Activated CD4-positive, alpha-beta T cell treated with anti-CD3 and anti-CD28 coated beads, Interleukin-2, amount 50 U/mL, for 48 hours (primary cell): ENCODE results near the gene SUMF1.
"Not testable (repeated sequence)": the region's sequence is repeated elsewhere in the genome, so short reads cannot be mapped to it uniquely, and the experiment has no call there.

Experiments used
- DNase-seq, 2 experiments: peaks; one replicate each; pipeline ENCODE4 v3.0.0-alpha.2; 2020

The SUMF1 gene

GRCh38 chr3:4460334-4460733 lies 6.7 kb downstream of the SUMF1 start:
- no peak for DNase-seq

GRCh38 chr3:4458961-4459360 lies 8.1 kb downstream of the SUMF1 start:
- no peak for DNase-seq

GRCh38 chr3:4456780-4457179 lies 10.3 kb downstream of the SUMF1 start:
- not testable (repeated sequence) for DNase-seq

- no peak for DNase-seq
Observed at GRCh38 chr3:4454142-4454541, 12.9 kb downstream of the SUMF1 start.

- DNase-seq: no peak
Observed at GRCh38 chr3:4449043-4449805, 17.8 kb downstream of the SUMF1 start.

DNA sequence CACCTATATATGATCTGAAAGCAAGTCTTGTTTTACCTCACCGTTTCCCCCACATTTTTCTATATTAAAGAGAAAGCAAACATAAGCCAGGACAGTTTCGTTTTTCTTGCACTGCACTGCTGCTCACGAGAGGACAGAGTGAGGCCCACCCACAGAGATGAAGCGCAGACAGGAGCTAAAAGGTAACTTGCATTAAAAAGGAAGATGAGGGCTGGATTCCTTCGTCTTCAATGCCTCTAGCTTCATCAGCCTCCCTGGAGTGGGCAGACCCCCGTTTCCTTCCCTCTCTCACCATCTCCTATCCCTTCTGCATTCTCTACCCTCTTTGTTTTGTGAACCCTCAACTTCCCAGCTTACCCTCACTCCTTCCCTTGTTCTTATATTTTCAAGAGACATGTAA lies 18.9 kb downstream of the SUMF1 start:
- DNase-seq: no peak

DNA sequence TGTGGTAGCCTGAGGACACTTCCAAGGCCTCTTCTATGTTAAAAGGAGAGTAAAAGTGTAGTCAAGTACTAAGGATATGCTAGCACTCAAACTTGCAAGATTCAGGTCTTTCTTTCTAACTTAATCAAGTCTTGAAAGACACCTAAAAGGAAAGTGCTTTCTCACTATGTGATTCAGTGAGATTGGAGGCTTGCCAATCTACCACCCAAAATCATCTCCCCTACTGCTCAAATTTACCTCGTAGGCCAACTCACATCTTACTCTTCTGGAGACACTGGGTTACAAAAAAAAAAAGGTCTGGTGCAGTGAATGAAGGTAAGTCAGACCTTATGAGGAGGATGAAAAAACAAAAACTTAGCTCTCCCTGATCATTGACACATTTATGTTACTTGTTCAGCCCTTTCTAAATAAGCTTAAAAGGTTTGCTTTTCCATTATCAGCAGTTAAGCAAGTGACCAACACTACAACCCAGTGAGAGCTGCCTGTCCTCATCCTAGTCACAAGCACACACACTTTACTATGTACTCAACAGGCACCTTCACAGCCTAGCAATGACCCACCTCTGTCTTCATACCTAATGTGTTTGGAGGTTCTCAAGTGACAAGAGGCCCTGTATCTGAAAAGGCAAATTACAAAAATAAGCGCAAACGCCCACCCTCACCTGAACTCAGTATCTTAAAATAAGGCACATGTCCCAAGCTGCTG lies 19.6 kb downstream of the SUMF1 start:
- no peak for DNase-seq

DNA sequence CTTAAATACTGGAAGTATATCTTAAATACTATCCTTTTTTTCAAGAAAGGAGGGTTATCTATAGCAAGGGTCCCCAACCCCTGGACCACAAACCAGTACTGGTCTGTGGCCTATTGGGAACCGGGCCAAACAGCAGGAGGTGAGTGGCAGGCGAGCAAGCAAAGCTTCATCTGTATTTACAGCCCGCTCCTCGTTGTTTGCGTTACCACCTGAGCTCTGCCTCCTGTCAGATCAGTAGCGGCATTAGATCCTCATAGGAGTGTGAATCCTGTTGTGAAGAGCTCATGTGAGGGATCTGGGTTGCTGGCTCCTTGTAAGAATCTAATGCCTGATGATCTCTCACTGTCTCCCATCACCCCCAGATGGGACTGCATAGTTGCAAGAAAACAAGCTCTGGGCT lies 26.1 kb downstream of the SUMF1 start:
- DNase-seq: no peak

- DNase-seq: no peak
Observed at GRCh38 chr3:4438296-4438695, 28.8 kb downstream of the SUMF1 start.

GRCh38 chr3:4432259-4432658 lies 34.8 kb downstream of the SUMF1 start:
- no peak for DNase-seq

GRCh38 chr3:4429648-4430350 lies 37.3 kb downstream of the SUMF1 start:
- no peak for DNase-seq

- no peak for DNase-seq
Observed at GRCh38 chr3:4426782-4427344, 40.2 kb downstream of the SUMF1 start.

DNA sequence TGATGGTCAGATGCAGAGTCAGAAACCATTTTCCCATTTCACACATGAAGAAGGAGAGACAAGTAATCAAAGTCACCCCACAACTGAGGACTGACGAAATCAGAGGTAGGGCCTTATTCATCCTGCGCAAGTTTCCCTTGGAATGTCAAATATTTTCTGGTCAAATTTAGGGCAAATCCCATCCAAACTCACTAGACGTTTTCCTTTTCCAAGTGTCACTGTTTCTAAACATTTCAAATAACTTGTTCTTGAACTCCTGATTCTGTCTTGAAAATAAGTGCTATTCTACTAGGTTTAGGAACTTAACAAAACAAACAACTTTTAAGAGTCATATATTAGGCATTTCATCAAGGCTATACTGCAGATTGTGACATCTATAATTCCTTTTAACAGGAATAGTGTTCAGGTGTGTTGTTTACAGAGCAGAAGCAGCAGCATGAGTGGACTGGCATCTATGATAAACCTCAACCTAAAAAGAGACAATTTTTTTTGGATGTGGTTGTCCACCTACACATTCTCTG lies 40.7 kb downstream of the SUMF1 start:
- DNase-seq: no peak

GRCh38 chr3:4425707-4426106 lies 41.4 kb downstream of the SUMF1 start:
- DNase-seq: peak; percentile 24 to 53

- DNase-seq: no peak
Observed at GRCh38 chr3:4425055-4425454, 42.0 kb downstream of the SUMF1 start.

DNA sequence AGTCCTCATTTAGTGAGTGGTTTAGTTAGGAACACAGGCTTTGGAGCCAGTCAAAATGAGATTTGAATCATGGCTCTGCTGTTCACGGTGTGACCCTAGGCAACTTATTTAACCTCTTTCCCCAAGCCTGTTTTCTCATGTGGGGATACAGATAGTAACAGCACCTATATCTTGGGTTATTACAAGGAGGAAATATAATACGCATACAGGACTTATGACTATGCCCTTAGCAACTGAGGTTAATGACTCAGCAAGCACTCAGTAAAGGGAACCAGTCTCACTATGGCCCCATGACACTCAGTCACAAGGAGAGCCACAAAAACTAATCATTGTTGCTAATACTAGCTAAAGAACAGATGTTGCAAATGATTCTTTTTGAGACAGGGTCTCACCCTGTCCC lies 45.9 kb downstream of the SUMF1 start:
- peak in 1 of 2 experiments; percentile 30 for DNase-seq

DNA sequence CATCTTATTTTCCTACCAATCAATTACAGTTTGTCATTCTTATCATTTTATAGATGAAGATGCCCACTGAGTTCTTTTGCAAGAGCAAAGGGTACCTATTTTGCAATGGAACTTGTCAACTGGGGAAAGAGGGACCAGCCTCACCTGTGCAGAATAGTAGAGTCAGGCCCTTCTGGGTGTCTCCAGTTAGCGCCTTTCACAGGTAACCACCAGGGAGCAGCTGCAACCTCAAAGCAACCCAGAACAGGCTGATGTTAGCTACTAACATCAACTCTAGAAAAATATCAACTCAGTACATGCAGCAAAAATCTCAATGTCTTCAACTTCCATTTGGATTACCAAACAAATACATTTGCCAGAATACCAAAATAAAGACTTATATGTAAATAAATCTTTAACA lies 47.1 kb downstream of the SUMF1 start:
- no peak for DNase-seq

DNA sequence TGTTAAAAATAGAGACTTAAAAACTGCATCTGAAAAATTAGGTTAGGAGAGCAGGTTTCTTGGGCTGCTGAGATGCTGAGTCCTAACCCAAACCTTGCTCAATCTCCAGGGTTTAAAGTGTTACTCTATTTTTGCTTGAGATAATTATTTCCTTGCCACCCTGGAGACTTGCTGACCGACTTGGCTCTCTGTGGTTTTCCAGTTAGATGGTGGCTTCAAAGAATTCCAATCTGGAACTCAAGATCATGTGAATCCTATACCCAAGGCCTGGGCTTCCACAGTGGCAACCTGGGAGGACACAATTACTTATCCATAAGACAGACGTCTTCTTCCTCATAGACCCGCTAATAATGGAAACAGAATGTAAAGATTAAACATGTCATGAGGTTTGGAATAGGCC lies 47.7 kb downstream of the SUMF1 start:
- no peak for DNase-seq

DNA sequence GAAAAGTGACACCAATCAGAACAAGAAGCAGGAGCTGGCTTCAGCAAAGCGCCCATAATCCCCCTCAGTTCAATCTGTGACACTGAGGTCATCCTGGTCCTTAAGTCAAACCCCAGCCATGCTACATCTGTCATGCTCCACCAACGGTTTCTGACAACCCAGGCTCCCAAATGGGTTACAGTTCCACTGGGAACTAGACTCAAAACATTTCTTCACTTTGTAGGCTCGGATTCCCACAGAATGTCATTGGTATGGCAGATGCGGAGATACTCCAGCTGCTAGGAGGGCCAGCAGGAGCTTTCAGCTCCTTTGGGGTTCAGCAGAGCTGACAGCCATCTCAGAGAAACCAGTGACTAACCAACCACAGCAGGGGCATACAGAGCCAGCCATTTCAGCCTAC lies 48.9 kb downstream of the SUMF1 start:
- no peak for DNase-seq

DNA sequence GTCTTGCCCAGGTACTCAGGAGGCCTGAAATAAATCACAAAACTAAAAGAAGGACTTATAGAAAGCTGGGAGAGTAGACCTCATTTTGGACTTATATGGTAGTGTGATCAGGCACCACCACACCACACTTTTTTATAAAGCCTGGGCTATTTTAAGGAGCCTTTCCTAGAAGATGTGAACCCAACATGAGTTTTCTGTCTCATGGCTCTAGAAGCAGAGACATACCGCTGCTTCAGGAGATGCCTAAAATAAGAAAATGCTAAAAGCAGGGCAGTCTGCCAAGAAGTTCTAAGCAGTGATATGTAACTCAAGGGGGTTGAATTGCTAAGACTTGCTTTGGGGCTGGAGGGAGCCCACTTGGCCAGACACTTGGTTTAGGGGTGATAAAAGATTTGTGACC lies 49.6 kb downstream of the SUMF1 start:
- DNase-seq: no peak

DNA sequence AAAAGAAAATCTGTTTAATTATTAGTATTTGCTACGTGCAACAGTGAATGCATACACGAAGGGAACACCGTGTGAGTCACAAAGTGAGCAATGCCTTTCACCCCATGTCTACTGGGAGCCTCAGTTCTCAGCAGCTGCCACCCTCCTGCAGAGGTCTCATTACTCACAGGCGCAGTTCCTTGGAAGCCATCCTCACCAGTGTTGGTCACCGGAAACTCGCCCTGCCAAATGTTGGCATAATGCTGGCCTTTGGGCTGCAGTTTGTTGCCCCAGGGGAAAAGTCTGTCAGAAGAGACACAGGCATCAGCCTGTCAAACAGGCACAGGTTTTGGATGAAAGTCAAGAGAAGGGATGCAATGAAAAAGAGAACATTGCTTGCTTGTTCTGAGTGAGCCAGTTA lies 50.1 kb downstream of the SUMF1 start:
- DNase-seq: peak; percentile 15 to 27

DNA sequence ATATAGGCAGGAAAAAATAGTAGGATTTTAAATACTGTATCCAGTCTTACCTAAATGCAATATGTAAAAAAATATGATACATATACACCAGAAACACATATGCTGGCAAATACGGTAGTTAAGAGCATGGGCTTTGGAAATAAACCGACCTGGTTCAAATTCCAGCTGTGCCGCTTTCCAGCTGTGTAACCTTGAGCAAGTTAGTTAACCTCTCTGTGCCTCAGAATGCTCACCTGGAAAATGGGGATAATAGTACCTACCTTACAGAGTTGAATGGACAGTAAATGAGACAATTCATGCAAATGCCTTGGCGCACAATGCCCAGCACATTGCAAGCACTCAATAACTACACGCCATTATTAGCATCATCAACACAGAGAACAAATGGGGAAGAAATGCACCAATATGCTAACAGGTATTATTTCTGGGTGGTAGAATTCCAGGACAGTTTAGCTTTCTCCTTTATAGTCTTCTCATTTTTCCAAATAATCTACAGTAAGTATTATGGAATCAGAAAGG lies 50.6 kb downstream of the SUMF1 start:
- no peak for DNase-seq

DNA sequence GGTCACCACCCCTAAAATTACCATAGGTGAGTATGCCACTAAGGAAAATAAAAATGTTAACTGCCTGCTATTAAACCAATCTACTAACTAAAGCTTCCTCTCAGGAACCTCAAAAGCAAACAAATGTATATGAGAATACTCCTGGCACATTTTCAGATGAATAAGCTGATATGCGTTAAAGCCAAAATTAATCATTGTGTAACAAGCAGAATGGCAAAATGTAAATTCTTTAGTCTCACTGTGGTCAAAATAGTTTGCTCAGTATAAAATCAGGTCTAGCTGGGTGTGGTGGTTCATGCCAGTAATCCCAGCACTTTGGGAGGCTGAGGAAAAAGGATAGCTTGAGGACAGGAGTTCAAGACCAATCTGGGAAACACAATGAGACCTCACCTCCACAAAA lies 53.6 kb downstream of the SUMF1 start:
- DNase-seq: no peak
